IPS-15b (cell line): ENCODE results near the gene RHOXF1.
A peak's percentile ranks its signal among the peaks of the same experiment; 100 is the strongest.
"Not testable (repeated sequence)": the region's sequence is repeated elsewhere in the genome, so short reads cannot be mapped to it uniquely, and the experiment has no call there.

Experiments used
- H3K27me3 ChIP-seq: one replicate; pipeline ENCODE4 v1.6.1; 2013; ENCODE audit warnings: low read length; ENCODE audit not compliant: control insufficient read depth, insufficient read depth
- H3K36me3 ChIP-seq: one replicate; pipeline ENCODE4 v1.6.1; 2013; ENCODE audit warnings: low read length; ENCODE audit not compliant: control insufficient read depth, insufficient read depth
- H3K4me1 ChIP-seq: one replicate; pipeline ENCODE4 v1.6.1; 2013; ENCODE audit warnings: mild to moderate bottlenecking, low read length; ENCODE audit not compliant: control insufficient read depth, insufficient read depth
- H3K4me3 ChIP-seq: one replicate; pipeline ENCODE4 v1.5.1; 2013; ENCODE audit warnings: low read depth, low read length
- H3K9ac ChIP-seq: one replicate; pipeline ENCODE4 v1.6.1; 2013; ENCODE audit warnings: low read depth, mild to moderate bottlenecking, low read length
- H3K9me3 ChIP-seq: one replicate; pipeline ENCODE4 v1.6.1; 2013; ENCODE audit warnings: mild to moderate bottlenecking, low read length; ENCODE audit not compliant: control insufficient read depth, insufficient read depth

RHOXF1 gene

GRCh38 chrX:120115438-120115963 lies at the start of gene RHOXF1:
TSS of gene RHOXF1 (minus strand) at chrX:120115913. CDS start at chrX:120115862, 51 bp downstream.
- Histone ChIP-seq H3K9me3 (peaks cover 2% of the 10 kb centered on the region), H3K27me3 (no peaks in the 10 kb centered on the region), H3K36me3 (no peaks in the 10 kb centered on the region), H3K9ac (no peak within 1 kb of the TSS), H3K4me1 (no peaks in the 10 kb centered on the region), H3K4me3 (no peak within 1 kb of the TSS)

GRCh38 chrX:120159086-120159485 lies 43.4 kb upstream of the RHOXF1 start:
- H3K9me3 ChIP-seq, H3K27me3 ChIP-seq, H3K36me3 ChIP-seq, H3K9ac ChIP-seq, H3K4me1 ChIP-seq, H3K4me3 ChIP-seq: not testable (repeated sequence)

- not testable (repeated sequence) for H3K36me3 ChIP-seq, H3K27me3 ChIP-seq, H3K4me3 ChIP-seq, H3K9ac ChIP-seq, H3K9me3 ChIP-seq, H3K4me1 ChIP-seq
These were observed 42.6 kb upstream of the RHOXF1 start, which contains the start of gene RHOXF2 for GRCh38 chrX:120158313-120158712. TSS of gene RHOXF2 (plus strand) at chrX:120158613. CDS start at chrX:120158751, 138 bp downstream.

GRCh38 chrX:120150109-120150744 lies 34.5 kb upstream of the RHOXF1 start:
- not testable (repeated sequence) for H3K27me3 ChIP-seq, H3K36me3 ChIP-seq, H3K4me3 ChIP-seq, H3K9ac ChIP-seq, H3K4me1 ChIP-seq
- peaks cover 11% of the 10 kb centered on the region for H3K9me3 ChIP-seq

GRCh38 chrX:120147537-120147936 lies 31.8 kb upstream of the RHOXF1 start:
- no peak overlapping the region for H3K9ac ChIP-seq
- H3K27me3 ChIP-seq, result no peaks in the 10 kb centered on the region
- H3K4me1 ChIP-seq, result no peaks in the 10 kb centered on the region
- no peak overlapping the region for H3K4me3 ChIP-seq
- H3K36me3 ChIP-seq, result peaks cover 9% of the 10 kb centered on the region
- H3K9me3 ChIP-seq, result peaks cover 11% of the 10 kb centered on the region

GRCh38 chrX:120146323-120146722 lies 30.6 kb upstream of the RHOXF1 start:
- H3K9me3 ChIP-seq, result peaks cover 11% of the 10 kb centered on the region
- not testable (repeated sequence) for H3K4me3 ChIP-seq, H3K9ac ChIP-seq, H3K36me3 ChIP-seq, H3K27me3 ChIP-seq, H3K4me1 ChIP-seq

- no peak overlapping the region for H3K4me3 ChIP-seq
- H3K9me3 ChIP-seq, result peaks cover 11% of the 10 kb centered on the region
- H3K9ac ChIP-seq, result no peak overlapping the region
- H3K27me3 ChIP-seq, result no peaks in the 10 kb centered on the region
- H3K36me3 ChIP-seq, result peaks cover 9% of the 10 kb centered on the region
- no peaks in the 10 kb centered on the region for H3K4me1 ChIP-seq
These were observed 29.7 kb upstream of the RHOXF1 start for GRCh38 chrX:120145295-120145925.

GRCh38 chrX:120144178-120144844 lies 28.6 kb upstream of the RHOXF1 start:
- H3K4me3 ChIP-seq, result peak overlapping the region; percentile 30
- no peak overlapping the region for H3K9ac ChIP-seq
- H3K36me3 ChIP-seq, result peaks cover 9% of the 10 kb centered on the region
- peaks cover 11% of the 10 kb centered on the region for H3K9me3 ChIP-seq
- H3K4me1 ChIP-seq, result peaks cover 8% of the 10 kb centered on the region
- H3K27me3 ChIP-seq, result no peaks in the 10 kb centered on the region

GRCh38 chrX:120140293-120140981 lies 24.7 kb upstream of the RHOXF1 start:
- Histone ChIP-seq H3K9ac (no peak overlapping the region), H3K36me3 (no peaks in the 10 kb centered on the region), H3K9me3 (no peaks in the 10 kb centered on the region), H3K27me3 (no peaks in the 10 kb centered on the region), H3K4me1 (peaks cover 10% of the 10 kb centered on the region), H3K4me3 (no peak overlapping the region)

- no peak overlapping the region for H3K4me3 ChIP-seq
- no peak overlapping the region for H3K9ac ChIP-seq
- no peaks in the 10 kb centered on the region for H3K27me3 ChIP-seq
- H3K9me3 ChIP-seq, result no peaks in the 10 kb centered on the region
- H3K4me1 ChIP-seq, result peaks cover 10% of the 10 kb centered on the region
- H3K36me3 ChIP-seq, result no peaks in the 10 kb centered on the region
These were observed 21.7 kb upstream of the RHOXF1 start for GRCh38 chrX:120137439-120137838.

GRCh38 chrX:120136840-120137239 lies 21.1 kb upstream of the RHOXF1 start:
- H3K9ac ChIP-seq, result no peak overlapping the region
- H3K4me1 ChIP-seq, result peaks cover 10% of the 10 kb centered on the region
- no peak overlapping the region for H3K4me3 ChIP-seq
- no peaks in the 10 kb centered on the region for H3K9me3 ChIP-seq
- no peaks in the 10 kb centered on the region for H3K36me3 ChIP-seq
- no peaks in the 10 kb centered on the region for H3K27me3 ChIP-seq
